Erythroblast (primary cell): ENCODE measurements around the gene MIGA1.
"Not testable (repeated sequence)": the region's sequence is repeated elsewhere in the genome, so short reads cannot be mapped to it uniquely, and the experiment has no call there.

Experiments
- GATA1 ChIP-seq: IDR thresholded peaks from 2 replicates; pipeline ENCODE4 v1.6.1; 2011; ENCODE audit warnings: low read depth, mild to moderate bottlenecking, control low read depth, low read length, moderate library complexity
- POLR2A ChIP-seq: IDR thresholded peaks from 2 replicates; pipeline ENCODE4 v1.6.1; 2011; ENCODE audit warnings: mild to moderate bottlenecking, low read length

DNA sequence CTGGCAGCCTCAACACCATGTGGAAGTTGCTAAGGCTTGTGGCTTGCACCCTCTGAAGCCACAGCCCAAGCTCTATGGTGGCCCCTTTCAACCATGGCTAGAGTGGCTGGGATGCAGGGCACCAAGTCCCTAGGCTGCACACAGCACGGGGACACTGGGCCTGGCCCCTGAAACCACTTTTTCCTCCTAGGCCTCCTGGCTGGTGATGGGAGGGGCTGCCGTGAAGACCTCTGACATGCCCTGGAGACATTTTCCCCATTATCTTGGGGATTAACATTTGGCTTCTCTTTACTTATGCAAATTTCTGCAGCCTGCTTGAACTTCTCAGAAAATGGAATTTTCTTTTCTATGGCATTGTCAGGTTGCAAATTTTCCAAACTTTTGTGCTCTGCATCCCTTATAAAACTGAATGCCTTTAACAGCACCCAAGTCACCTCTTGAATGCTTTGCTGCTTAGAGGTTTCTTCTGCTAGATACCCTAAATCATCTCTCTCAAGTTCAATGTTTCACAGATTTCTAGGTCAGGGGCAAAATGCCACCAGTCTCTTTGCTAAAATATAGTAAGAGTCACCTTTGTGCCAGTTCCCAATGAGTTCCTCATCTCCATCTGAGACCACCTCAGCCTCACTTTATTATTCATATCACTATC is 6.8 kb downstream of the MIGA1 start:
- not testable (repeated sequence) for TF ChIP-seq POLR2A, GATA1
